OCI-LY1 (cell line): Measurements from ENCODE around the gene TSN.

Experiments used
- EZH2 ChIP-seq: fragments of 200-600 bp; sonication (generic), shearing (Covaris generic); IDR thresholded peaks from 2 replicates; pipeline ENCODE4 v1.8.0; 2017; ENCODE audit warnings: borderline replicate concordance, mixed run types, mild to moderate bottlenecking, antibody characterized with exemption, low read length, moderate library complexity, mixed read lengths
- TF ChIP-seq, protein P1 (sequence below): fragments of 200-600 bp; sonication (generic), shearing (Covaris generic); IDR thresholded peaks from 2 replicates; pipeline ENCODE4 v1.5.1; 2017; ENCODE audit warnings: mild to moderate bottlenecking, antibody characterized with exemption, low read length, moderate library complexity, mixed read lengths

DNA sequence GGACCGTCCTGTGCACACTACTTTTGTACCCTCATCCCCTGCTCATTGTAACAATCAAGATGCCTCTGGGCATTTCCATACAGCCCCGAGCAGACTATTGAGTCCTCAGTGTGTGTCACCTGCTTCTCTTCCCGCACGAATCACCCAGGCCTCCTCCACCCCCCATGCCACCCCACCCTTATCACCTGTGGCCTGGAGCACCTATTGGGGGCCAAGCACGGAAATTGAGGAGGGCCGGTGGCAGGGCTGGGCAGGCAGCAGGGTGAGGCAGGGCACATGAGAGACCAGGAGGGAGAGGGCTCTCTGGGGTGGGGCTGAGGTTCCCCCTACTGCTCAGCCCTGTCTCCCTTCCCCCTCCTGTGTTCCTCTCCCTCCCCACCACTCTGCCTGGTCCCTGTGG lies 14.5 kb upstream of the TSN start:
- TF ChIP-seq, protein P1, sequence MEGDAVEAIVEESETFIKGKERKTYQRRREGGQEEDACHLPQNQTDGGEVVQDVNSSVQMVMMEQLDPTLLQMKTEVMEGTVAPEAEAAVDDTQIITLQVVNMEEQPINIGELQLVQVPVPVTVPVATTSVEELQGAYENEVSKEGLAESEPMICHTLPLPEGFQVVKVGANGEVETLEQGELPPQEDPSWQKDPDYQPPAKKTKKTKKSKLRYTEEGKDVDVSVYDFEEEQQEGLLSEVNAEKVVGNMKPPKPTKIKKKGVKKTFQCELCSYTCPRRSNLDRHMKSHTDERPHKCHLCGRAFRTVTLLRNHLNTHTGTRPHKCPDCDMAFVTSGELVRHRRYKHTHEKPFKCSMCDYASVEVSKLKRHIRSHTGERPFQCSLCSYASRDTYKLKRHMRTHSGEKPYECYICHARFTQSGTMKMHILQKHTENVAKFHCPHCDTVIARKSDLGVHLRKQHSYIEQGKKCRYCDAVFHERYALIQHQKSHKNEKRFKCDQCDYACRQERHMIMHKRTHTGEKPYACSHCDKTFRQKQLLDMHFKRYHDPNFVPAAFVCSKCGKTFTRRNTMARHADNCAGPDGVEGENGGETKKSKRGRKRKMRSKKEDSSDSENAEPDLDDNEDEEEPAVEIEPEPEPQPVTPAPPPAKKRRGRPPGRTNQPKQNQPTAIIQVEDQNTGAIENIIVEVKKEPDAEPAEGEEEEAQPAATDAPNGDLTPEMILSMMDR: no peak
- TF ChIP-seq EZH2: no peak
